ENCODE measurements around the gene BTBD6. TPM values are rescaled to one million over a fixed set of nuclear protein-coding genes. Genes with fewer than 3 reads are reported as not detected.
"Not testable (repeated sequence)": the region's sequence is repeated elsewhere in the genome, so short reads cannot be mapped to it uniquely, and the experiment has no call there.

Gene BTBD6
- total and polyA plus RNA-seq, 10 donors: 19.1 to 31.4 (median 25.5) TPM

GRCh38 chr14:105285174-105285573, 36.8 kb downstream of the BTBD6 start:
- H3K27me3 ChIP-seq (replicated peaks in 1 of 7): no peaks in the 10 kb centered on the region
- no peak overlapping the region for H3K27ac ChIP-seq
- peaks cover 9 to 48% (median 19%) of the 10 kb centered on the region in 6 donors for H3K4me1 ChIP-seq
- no peak for DNase-seq
- TF ChIP-seq POLR2A (IDR thresholded peaks at IDR 0.05): no peak
- TF ChIP-seq CTCF (IDR thresholded peaks at IDR 0.05 in 8 of 11, conservative IDR thresholded peaks at IDR 0.05 in 3 of 11): no peak
- no peak for TF ChIP-seq POLR2AphosphoS5 (IDR thresholded peaks at IDR 0.05)
- H3K4me3 ChIP-seq: no peak overlapping the region
- 77 to 89% (median 87%) methylated on average over 8 of the region's 8 CpGs for WGBS, 5 donors
- intact Hi-C loops (cut with DNase I; ENCODE audit: low total_unique reads): no loop called here
- H3K9me3 ChIP-seq: no peaks in the 10 kb centered on the region
- peaks cover 0 to 26% (median 0%) of the 10 kb centered on the region in 6 donors for H3K36me3 ChIP-seq

- intact Hi-C loops (cut with DNase I; ENCODE audit: low total_unique reads): no loop called here
Measured at GRCh38 chr14:105286759-105287144, 38.4 kb downstream of the BTBD6 start.

GRCh38 chr14:105287249-105288102, 39.1 kb downstream of the BTBD6 start:
- TF ChIP-seq POLR2AphosphoS5 (IDR thresholded peaks at IDR 0.05) (no peak), POLR2A (IDR thresholded peaks at IDR 0.05) (no peak), CTCF (IDR thresholded peaks at IDR 0.05 in 8 of 11, conservative IDR thresholded peaks at IDR 0.05 in 3 of 11) (no peak)
- intact Hi-C loops (cut with DNase I; ENCODE audit: low total_unique reads): no loop called here

More at GRCh38 chr14:105286759-105287144, 38.4 kb downstream of the BTBD6 start:
- H3K27me3 ChIP-seq (replicated peaks in 1 of 7): no peaks in the 10 kb centered on the region
- H3K36me3 ChIP-seq: peaks cover 0 to 21% (median 0%) of the 10 kb centered on the region in 6 donors
- WGBS, 5 donors: 89 to 97% (median 96%) methylated on average over 9 of the region's 9 CpGs
- no peak overlapping the region for H3K27ac ChIP-seq
- H3K9me3 ChIP-seq: no peaks in the 10 kb centered on the region
- H3K4me3 ChIP-seq: no peak overlapping the region
- no peak for DNase-seq
- no peak for TF ChIP-seq CTCF (IDR thresholded peaks at IDR 0.05 in 8 of 11, conservative IDR thresholded peaks at IDR 0.05 in 3 of 11)
- TF ChIP-seq POLR2AphosphoS5 (IDR thresholded peaks at IDR 0.05): no peak
- peaks cover 11 to 56% (median 33%) of the 10 kb centered on the region in 6 donors for H3K4me1 ChIP-seq

GRCh38 chr14:105288936-105289335, 40.6 kb downstream of the BTBD6 start:
- not testable (repeated sequence) for DNase-seq

More at GRCh38 chr14:105287249-105288102, 39.1 kb downstream of the BTBD6 start:
- no peak for DNase-seq
- Histone ChIP-seq H3K9me3 (no peaks in the 10 kb centered on the region), H3K36me3 (peaks cover 0 to 21% (median 0%) of the 10 kb centered on the region in 6 donors), H3K27ac (no peak overlapping the region), H3K4me3 (no peak overlapping the region), H3K4me1 (peaks cover 17 to 59% (median 39%) of the 10 kb centered on the region in 6 donors), H3K27me3 (replicated peaks in 1 of 7) (no peaks in the 10 kb centered on the region)
- 84 to 94% (median 91%) methylated on average over 21 to 24 of the region's 24 CpGs for WGBS, 5 donors

More at GRCh38 chr14:105288936-105289335, 40.6 kb downstream of the BTBD6 start:
- intact Hi-C loops (cut with DNase I; ENCODE audit: low total_unique reads); H3K9me3 ChIP-seq; H3K27ac ChIP-seq; H3K4me3 ChIP-seq; H3K27me3 ChIP-seq (replicated peaks in 1 of 7): not testable (repeated sequence)
- Histone ChIP-seq H3K36me3 (peaks cover 0 to 21% (median 0%) of the 10 kb centered on the region in 6 donors), H3K4me1 (peaks cover 23 to 62% (median 44%) of the 10 kb centered on the region in 6 donors)
- 84 to 94% (median 91%) methylated on average over 6 of the region's 6 CpGs for WGBS, 5 donors
